GM23338 (cell line): ENCODE results near the gene KRT3.

Source experiments
- CTCF ChIP-seq, 2 experiments: fragments of 200-600 bp in 1 of 2; sonication (generic) in 1 of 2; conservative IDR thresholded peaks; 2 replicates each; pipeline versions ENCODE4 v1.5.1 to v1.6.1; 2016 to 2017; ENCODE audit warnings: antibody characterized with exemption in 2 of 2, low read depth in 2 of 2, mild to moderate bottlenecking in 2 of 2, moderate library complexity in 1 of 2
- EZH2 ChIP-seq: fragments of 200-600 bp; sonication (generic); IDR thresholded peaks from one replicate; pipeline ENCODE4 v1.8.0; 2017; ENCODE audit warnings: antibody characterized with exemption, mild to moderate bottlenecking, low read depth; ENCODE audit not compliant: unreplicated experiment
- EZH2phosphoT487 ChIP-seq: fragments of 200-600 bp; sonication (generic); IDR thresholded peaks from one replicate; pipeline ENCODE4 v1.8.1; 2018; ENCODE audit warnings: antibody characterized with exemption; ENCODE audit not compliant: unreplicated experiment
- POLR2AphosphoS5 ChIP-seq: IDR thresholded peaks from 2 replicates; pipeline ENCODE4 v1.6.1; 2016; ENCODE audit warnings: antibody characterized with exemption, low read depth

- TF ChIP-seq CTCF (conservative IDR thresholded peaks at IDR 0.05; ENCODE audit: low read depth in 2 of 2) (no peak), EZH2phosphoT487 (no peak), EZH2 (no peak), POLR2AphosphoS5 (no peak)
Observed at GRCh38 chr12:52813885-52814709, 18.2 kb upstream of the KRT3 start, which contains the start of gene KRT4.
